ENCODE data around the gene EMID1.

Gene EMID1

GRCh38 chr22:29253561-29254285, 48.0 kb downstream of the EMID1 start:
- TF ChIP-seq POLR2AphosphoS5 (IDR thresholded peaks at IDR 0.05; ENCODE audit: low read depth, low read length), result no peak
- TF ChIP-seq REST (IDR thresholded peaks at IDR 0.05; ENCODE audit: insufficient read depth in 1 of 2, low read depth in 2 of 2, low read length in 2 of 2), result no peak
- no peak for TF ChIP-seq TAF1 (IDR thresholded peaks at IDR 0.05; ENCODE audit: borderline replicate concordance, insufficient read depth, low read length)
- no peak for TF ChIP-seq SIN3A (IDR thresholded peaks at IDR 0.05; ENCODE audit: borderline replicate concordance, insufficient read depth, low read length)
- no peak for TF ChIP-seq FOXP2 (optimal IDR thresholded peaks at IDR 0.05; ENCODE audit: borderline replicate concordance, extremely low read depth, extremely low read length, insufficient read depth)

- TF ChIP-seq FOXP2 (optimal IDR thresholded peaks at IDR 0.05; ENCODE audit: borderline replicate concordance, extremely low read depth, extremely low read length, insufficient read depth) (no peak), SIN3A (IDR thresholded peaks at IDR 0.05; ENCODE audit: borderline replicate concordance, insufficient read depth, low read length) (no peak), REST (IDR thresholded peaks at IDR 0.05; ENCODE audit: insufficient read depth in 1 of 2, low read depth in 2 of 2, low read length in 2 of 2) (no peak), POLR2AphosphoS5 (IDR thresholded peaks at IDR 0.05; ENCODE audit: low read depth, low read length) (no peak), TAF1 (IDR thresholded peaks at IDR 0.05; ENCODE audit: borderline replicate concordance, insufficient read depth, low read length) (no peak)
Observed at GRCh38 chr22:29254286-29254660, 48.6 kb downstream of the EMID1 start.

- TF ChIP-seq SIN3A (IDR thresholded peaks at IDR 0.05; ENCODE audit: borderline replicate concordance, insufficient read depth, low read length), result no peak
- no peak for TF ChIP-seq TAF1 (IDR thresholded peaks at IDR 0.05; ENCODE audit: borderline replicate concordance, insufficient read depth, low read length)
- no peak for TF ChIP-seq REST (IDR thresholded peaks at IDR 0.05; ENCODE audit: insufficient read depth in 1 of 2, low read depth in 2 of 2, low read length in 2 of 2)
- TF ChIP-seq POLR2AphosphoS5 (IDR thresholded peaks at IDR 0.05; ENCODE audit: low read depth, low read length), result no peak
- TF ChIP-seq FOXP2 (optimal IDR thresholded peaks at IDR 0.05; ENCODE audit: borderline replicate concordance, extremely low read depth, extremely low read length, insufficient read depth), result no peak
Observed at GRCh38 chr22:29255064-29255621, 49.4 kb downstream of the EMID1 start.

- TF ChIP-seq FOXP2 (optimal IDR thresholded peaks at IDR 0.05; ENCODE audit: borderline replicate concordance, extremely low read depth, extremely low read length, insufficient read depth) (no peak), REST (IDR thresholded peaks at IDR 0.05; ENCODE audit: insufficient read depth in 1 of 2, low read depth in 2 of 2, low read length in 2 of 2) (no peak), SIN3A (IDR thresholded peaks at IDR 0.05; ENCODE audit: borderline replicate concordance, insufficient read depth, low read length) (no peak), POLR2AphosphoS5 (IDR thresholded peaks at IDR 0.05; ENCODE audit: low read depth, low read length) (no peak), TAF1 (IDR thresholded peaks at IDR 0.05; ENCODE audit: borderline replicate concordance, insufficient read depth, low read length) (no peak)
Observed at GRCh38 chr22:29256606-29257325, 51.1 kb downstream of the EMID1 start.
